22Rv1 (cell line): ENCODE measurements around the gene LMF2.

ENCODE experiments used
- CTCF ChIP-seq: fragments of 450-650 bp; IDR thresholded peaks from 2 replicates; pipeline ENCODE4 v1.5.1; 2017; ENCODE audit warnings: mild to moderate bottlenecking
- ZFX ChIP-seq: fragments of 450-650 bp; IDR thresholded peaks from 2 replicates; pipeline ENCODE4 v1.6.1; 2017; ENCODE audit warnings: antibody characterized with exemption, borderline replicate concordance

GRCh38 chr22:50527921-50528681 lies 20.6 kb upstream of the LMF2 start:
- no peak for TF ChIP-seq CTCF
- no peak for TF ChIP-seq ZFX
